ENCODE measurements around the gene SEC14L6.

- TF ChIP-seq EZH2 (IDR thresholded peaks at IDR 0.05; ENCODE audit: insufficient read depth, poor library complexity, severe bottlenecking) (no peak), EZH2phosphoT487 (IDR thresholded peaks at IDR 0.05; ENCODE audit: insufficient read depth, low read depth) (no peak)
Observed at GRCh38 chr22:30526656-30527055, 19.9 kb downstream of the SEC14L6 start.
